HepG2 (cell line): ENCODE data around the gene RTN4RL2. TPM values are rescaled to one million over a fixed set of nuclear protein-coding genes. Genes with fewer than 3 reads are reported as not detected.
A peak's percentile ranks its signal among the peaks of the same experiment; 100 is the strongest.

ENCODE experiments used
- ATAC-seq: fragments of 200-7000 bp; cut with Tn5 transposase; 3 replicates; pipeline ENCODE4 v1.9.1; 2020; ENCODE audit warnings: mild to moderate bottlenecking, moderate library complexity
- BruUV-seq: library from RNA; stranded (reverse); fragments of 400-500 nt; replicated peaks from 2 replicates; lab custom pipeline; 2021; lab: Mats Ljungman, UMichigan
- CTCF ChIA-PET: fragments of 300-600 bp; formaldehyde crosslinking; extraction: SDS; loops from one replicate; lab custom pipeline; 2021; ENCODE audit warnings: low total read pairs, inconsistent platforms, low intra/inter-chr PET ratio; lab: Yijun Ruan, JAX
- POLR2A ChIA-PET: fragments of 350-600 bp; sonication (Branson Sonifier 250); formaldehyde crosslinking; loops from one replicate; lab custom pipeline; 2020; ENCODE audit warnings: antibody characterized with exemption, inconsistent platforms; lab: Yijun Ruan, JAX
- DNase-seq: peaks from one replicate; pipeline ENCODE4 v3.0.0-alpha.2; 2015; ENCODE audit warnings: low spot score
- FAIRE-seq: peaks from 3 replicates; lab custom pipeline; 2011; peaks lifted over from hg19 to GRCh38; lab: Jason Lieb, UNC
- H2AFZ ChIP-seq: one replicate; pipeline ENCODE4 v1.6.1; 2011; ENCODE audit warnings: low read length, inconsistent platforms
- H3K27ac ChIP-seq: fragments of 300-600 bp; 3 replicates; pipeline ENCODE4 v1.8.0; 2011; ENCODE audit warnings: mixed run types, mild to moderate bottlenecking, mixed read lengths, low read length, inconsistent platforms; ENCODE audit not compliant: insufficient read depth; ENCODE audit errors: extremely low read length
- H3K27me3 ChIP-seq, 2 experiments: fragments of 200-600 bp in 1 of 2; 2 replicates in 1 of 2; 3 replicates in 1 of 2; pipeline versions ENCODE4 v1.6.0 to v1.8.0; 2011; ENCODE audit warnings: low read length in 2 of 2, mild to moderate bottlenecking in 2 of 2, moderate library complexity in 2 of 2, inconsistent platforms in 1 of 2; ENCODE audit not compliant: insufficient read depth in 2 of 2, control insufficient read depth in 1 of 2
- H3K36me3 ChIP-seq, 2 experiments: fragments of 200-600 bp in 1 of 2; replicated peaks in 1 of 2; 2 replicates in 1 of 2; 3 replicates in 1 of 2; pipeline versions ENCODE4 v1.5.1 to v1.8.0; 2011; ENCODE audit warnings: low read length in 2 of 2, inconsistent platforms in 1 of 2; ENCODE audit not compliant: insufficient read depth in 2 of 2, control insufficient read depth in 1 of 2
- H3K4me1 ChIP-seq: 2 replicates; pipeline ENCODE4 v1.5.1; 2012; ENCODE audit warnings: low read length, inconsistent platforms; ENCODE audit not compliant: insufficient read depth
- H3K4me2 ChIP-seq: 2 replicates; pipeline ENCODE4 v1.6.0; 2011; ENCODE audit warnings: low read depth, low read length, inconsistent platforms
- H3K4me3 ChIP-seq, 3 experiments: fragments of 200-600 bp in 1 of 3; sonication (generic), shearing (Covaris generic) in 1 of 3; replicated peaks in 1 of 3; 2 replicates each; pipeline ENCODE4 v1.5.1; 2011 to 2016; ENCODE audit warnings: low read length in 3 of 3, inconsistent platforms in 2 of 3, low read depth in 2 of 3, mild to moderate bottlenecking in 2 of 3, control low read depth in 1 of 3, mixed read lengths in 1 of 3; ENCODE audit not compliant: insufficient read depth in 1 of 3
- H3K79me2 ChIP-seq: one replicate; pipeline ENCODE4 v1.6.1; 2011; ENCODE audit warnings: low read length, inconsistent platforms; ENCODE audit not compliant: insufficient read depth
- H3K9ac ChIP-seq: 2 replicates; pipeline ENCODE4 v1.6.0; 2011; ENCODE audit warnings: mild to moderate bottlenecking, low read depth, low read length, inconsistent platforms; ENCODE audit not compliant: insufficient read depth
- H3K9me3 ChIP-seq: 2 replicates; pipeline ENCODE4 v1.5.1; 2012; ENCODE audit warnings: mild to moderate bottlenecking, low read length
- H4K20me1 ChIP-seq: 2 replicates; pipeline ENCODE4 v1.6.0; 2011; ENCODE audit warnings: inconsistent platforms, mild to moderate bottlenecking, low read length, moderate library complexity; ENCODE audit not compliant: insufficient read depth
- AGO2 ChIP-seq: fragments of 200-400 bp; formaldehyde crosslinking; optimal IDR thresholded peaks from 2 replicates; pipeline ENCODE3; 2017; ENCODE audit warnings: mild to moderate bottlenecking, low read depth, low read length, moderate library complexity
- BATF2 ChIP-seq: sonication (generic); formaldehyde crosslinking; IDR thresholded peaks from 2 replicates; pipeline ENCODE4 v1.8.0; 2022; ENCODE audit warnings: mild to moderate bottlenecking, missing genetic modification reagents, moderate library complexity
- FIP1L1 ChIP-seq: fragments of 200-400 bp; formaldehyde crosslinking; IDR thresholded peaks from 2 replicates; pipeline ENCODE4 v1.6.1; 2018; ENCODE audit warnings: low read depth, mild to moderate bottlenecking, low read length, moderate library complexity, borderline replicate concordance; ENCODE audit not compliant: insufficient read depth
- GLI4 ChIP-seq: sonication (generic); formaldehyde crosslinking; IDR thresholded peaks from 2 replicates; pipeline ENCODE4 v1.5.1; 2020; ENCODE audit warnings: missing genetic modification reagents, mild to moderate bottlenecking, moderate library complexity, borderline replicate concordance
- HES4 ChIP-seq: sonication (generic); formaldehyde crosslinking; IDR thresholded peaks from 2 replicates; pipeline ENCODE4 v1.9.0; 2021; ENCODE audit warnings: mild to moderate bottlenecking, missing genetic modification reagents, borderline replicate concordance
- HOXD1 ChIP-seq: sonication (generic); formaldehyde crosslinking; IDR thresholded peaks from 2 replicates; pipeline ENCODE4 v1.5.0; 2020; ENCODE audit warnings: missing genetic modification reagents
- KAT8 ChIP-seq: IDR thresholded peaks from 2 replicates; pipeline ENCODE4 v1.6.1; 2016; ENCODE audit warnings: missing genetic modification reagents, missing compliant biosample characterization
- NFE2 ChIP-seq: sonication (generic); formaldehyde crosslinking; IDR thresholded peaks from 2 replicates; pipeline ENCODE4 v1.4.0; 2020; ENCODE audit warnings: missing genetic modification reagents
- POLR2A ChIP-seq, 2 experiments: IDR thresholded peaks; 2 replicates each; pipeline ENCODE4 v1.6.1; 2011; ENCODE audit warnings: low read depth in 2 of 2, low read length in 2 of 2, mild to moderate bottlenecking in 1 of 2, moderate library complexity in 1 of 2; ENCODE audit not compliant: insufficient read depth in 1 of 2
- RBFOX2 ChIP-seq: fragments of 200-400 bp; formaldehyde crosslinking; IDR thresholded peaks from 2 replicates; pipeline ENCODE4 v1.6.1; 2017; ENCODE audit warnings: low read depth, mild to moderate bottlenecking, low read length
- RNF2 ChIP-seq: fragments of 450-650 bp; conservative IDR thresholded peaks from 2 replicates; pipeline ENCODE4 v1.6.1; 2016; ENCODE audit warnings: low read depth
- ZBTB7A ChIP-seq: sonication (generic); formaldehyde crosslinking; IDR thresholded peaks from 2 replicates; pipeline ENCODE4 v1.8.0; 2022; ENCODE audit warnings: mild to moderate bottlenecking, missing genetic modification reagents
- ZNF253 ChIP-seq: sonication (generic); formaldehyde crosslinking; IDR thresholded peaks from 2 replicates; pipeline ENCODE4 v1.8.0; 2022; ENCODE audit warnings: mild to moderate bottlenecking, missing genetic modification reagents, borderline replicate concordance
- ZNF256 ChIP-seq: sonication (generic); formaldehyde crosslinking; conservative IDR thresholded peaks from 2 replicates; pipeline ENCODE4 v1.4.0; 2020; ENCODE audit warnings: missing genetic modification reagents
- ZNF3 ChIP-seq: IDR thresholded peaks from 2 replicates; pipeline ENCODE4 v1.7.0; 2017; ENCODE audit warnings: inconsistent platforms
- ZNF549 ChIP-seq: sonication (generic); formaldehyde crosslinking; IDR thresholded peaks from 2 replicates; pipeline ENCODE4 v1.5.0; 2020; ENCODE audit warnings: missing genetic modification reagents
- ZNF816 ChIP-seq: sonication (generic); formaldehyde crosslinking; IDR thresholded peaks from 2 replicates; pipeline ENCODE4 v1.8.0; 2022; ENCODE audit warnings: missing genetic modification reagents, mild to moderate bottlenecking, borderline replicate concordance
- WGBS: methylation state at CpG from one replicate; pipeline ENCODE4 v1.1.6; 2017; ENCODE audit warnings: low lambda C conversion rate; 5-methylcytosine and 5-hydroxymethylcytosine counted together
- in situ Hi-C: cut with HindIII; loops from 2 replicates; pipeline ENCODE4 v1.10.0; 2017; ENCODE audit warnings: low pct_unique_long_range_greater_than_20kb; ENCODE audit not compliant: extremely low pct_ligation_motif_present
- intact Hi-C: fragments of 100-400 bp; cut with micrococcal nuclease; formaldehyde crosslinking; loops from one replicate; pipeline ENCODE4 v1.10.0; 2022; ENCODE audit not compliant: unreplicated experiment
- polyA plus RNA-seq, 8 experiments: library from polyadenylated mRNA; depleted of rRNA in 3 of 8; stranded (reverse) in 7 of 8; unstranded in 1 of 8; fragments of >200 nt; fragmentation: Illumina TruSeq in 4 of 8; extraction: Trizol in 4 of 8; gene quantifications; 2 replicates each; pipeline versions ENCODE4 v1.2.1 to v1.2.3, GENCODE V29; 2011 to 2016; ENCODE audit warnings: low read depth in 4 of 8, missing spikeins in 1 of 8, mixed read lengths in 1 of 8; ENCODE audit not compliant: insufficient read depth in 1 of 8
- total RNA-seq, 5 experiments: library from RNA; depleted of rRNA; stranded (reverse); fragments of >200 nt; fragmentation: Illumina TruSeq; extraction: Trizol; gene quantifications; 2 replicates each; pipeline ENCODE4 v1.2.3, GENCODE V29; 2016; ENCODE audit warnings: low read depth in 1 of 5
- TF ChIP-seq, protein P1 (sequence below): sonication (generic); formaldehyde crosslinking; IDR thresholded peaks from 2 replicates; pipeline ENCODE4 v1.8.0; 2022; ENCODE audit warnings: mild to moderate bottlenecking, missing genetic modification reagents, moderate library complexity

RTN4RL2 gene
- total and polyA plus RNA-seq, 2 of the 13 experiments (the other 11 are each of a cell fraction or from before 2014, with no cell fraction given): 1.3 to 4.3 TPM

GRCh38 chr11:57500515-57500914 lies 40.2 kb downstream of the RTN4RL2 start:
- in situ Hi-C loops: no loop called here
- no peak overlapping the region for H3K9ac ChIP-seq
- FAIRE-seq (no peak), ATAC-seq (no peak), DNase-seq (no peak)
- peaks cover 13% of the 10 kb centered on the region for H4K20me1 ChIP-seq
- H3K36me3 ChIP-seq: peaks cover 13 to 56% of the 10 kb centered on the region in 2 experiments
- intact Hi-C loops: no loop called here
- 91% methylated on average over 6 of the region's 8 CpGs for WGBS
- H3K4me3 ChIP-seq: no peak overlapping the region
- ChIA-PET CTCF (no interaction called here), POLR2A (interaction anchor here (9.7 kb wide), 1 partner anchor 15 kb away, joined by 111 read pairs; the partner anchor contains the start of gene SLC43A1)
- H3K4me1 ChIP-seq: peaks cover 100% of the 10 kb centered on the region
- no peak overlapping the region for H3K4me2 ChIP-seq
- peak overlapping the region; percentile 66 for H3K27ac ChIP-seq
- TF ChIP-seq ZNF3 (no peak), ZBTB7A (CRISPR knock-in tag) (0 out of 2 replicates have a peak, but pooled peaks have one; percentile 30)
- TSS peak; percentile 9 for BruUV-seq
- peaks cover 43% of the 10 kb centered on the region for H3K79me2 ChIP-seq
- H3K27me3 ChIP-seq: no peaks in the 10 kb centered on the region
- H3K9me3 ChIP-seq: no peaks in the 10 kb centered on the region
- H2AFZ ChIP-seq: no peak overlapping the region

DNA sequence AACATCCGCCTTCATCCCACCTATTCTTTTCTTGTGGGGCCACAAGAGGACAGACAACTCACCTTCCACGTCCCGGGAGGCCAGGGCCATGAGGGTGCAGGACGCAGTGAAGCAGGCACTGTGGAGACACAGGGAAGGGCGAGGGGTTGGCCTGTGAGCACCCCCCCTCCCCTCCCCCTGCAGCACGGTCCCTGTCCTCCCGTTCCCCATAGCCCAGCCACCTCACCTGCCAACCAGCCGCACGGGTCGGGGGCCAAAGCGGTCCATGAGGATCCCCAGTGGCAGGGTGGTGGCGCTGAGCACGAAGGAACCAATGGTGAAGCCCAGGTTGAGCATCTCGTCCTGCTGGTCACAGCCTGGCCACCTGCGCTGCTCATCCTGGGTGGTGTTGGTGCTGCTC lies 40.6 kb downstream of the RTN4RL2 start:
- no peak for FAIRE-seq
- peaks cover 44% of the 10 kb centered on the region for H3K79me2 ChIP-seq
- H3K27me3 ChIP-seq: no peaks in the 10 kb centered on the region
- H3K4me3 ChIP-seq: no peak overlapping the region
- ATAC-seq: no peak
- WGBS: 97% methylated on average over 6 of the region's 15 CpGs
- H4K20me1 ChIP-seq: peaks cover 13% of the 10 kb centered on the region
- intact Hi-C loops (no loop called here), in situ Hi-C loops (no loop called here)
- DNase-seq: no peak
- no peak overlapping the region for H3K4me2 ChIP-seq
- no peak overlapping the region for H2AFZ ChIP-seq
- no peak overlapping the region for H3K9ac ChIP-seq
- no peak overlapping the region for H3K27ac ChIP-seq
- BruUV-seq: no TSS peak
- H3K36me3 ChIP-seq: peaks cover 13 to 56% of the 10 kb centered on the region in 2 experiments
- no peaks in the 10 kb centered on the region for H3K9me3 ChIP-seq
- ChIA-PET CTCF (no interaction called here), POLR2A (interaction anchor here (1.3 to 9.7 kb wide), 2 partner anchors 14 to 24 kb away, joined by 3 to 111 read pairs; partner anchors contain the start of gene SLC43A1)
- peaks cover 100% of the 10 kb centered on the region for H3K4me1 ChIP-seq
- TF ChIP-seq ZNF253 (CRISPR knock-in tag) (no peak), GLI4 (no peak), KAT8 (CRISPR knock-in tag) (no peak), ZNF816 (CRISPR knock-in tag) (no peak), POLR2A (IDR thresholded peaks at IDR 0.05; ENCODE audit: insufficient read depth in 1 of 2, low read depth in 2 of 2, low read length in 2 of 2) (no peak), AGO2 (peak; percentile 31), NFE2 (CRISPR knock-in tag) (no peak), FIP1L1 (no peak), RBFOX2 (peak; percentile 54; the same call in 1 of the 2 replicates), BATF2 (CRISPR knock-in tag) (no peak), ZNF549 (CRISPR knock-in tag) (no peak), RNF2 (no peak), HOXD1 (CRISPR knock-in tag) (no peak), HES4 (CRISPR knock-in tag) (no peak), ZNF256 (CRISPR knock-in tag) (no peak)
- TF ChIP-seq, protein P1, sequence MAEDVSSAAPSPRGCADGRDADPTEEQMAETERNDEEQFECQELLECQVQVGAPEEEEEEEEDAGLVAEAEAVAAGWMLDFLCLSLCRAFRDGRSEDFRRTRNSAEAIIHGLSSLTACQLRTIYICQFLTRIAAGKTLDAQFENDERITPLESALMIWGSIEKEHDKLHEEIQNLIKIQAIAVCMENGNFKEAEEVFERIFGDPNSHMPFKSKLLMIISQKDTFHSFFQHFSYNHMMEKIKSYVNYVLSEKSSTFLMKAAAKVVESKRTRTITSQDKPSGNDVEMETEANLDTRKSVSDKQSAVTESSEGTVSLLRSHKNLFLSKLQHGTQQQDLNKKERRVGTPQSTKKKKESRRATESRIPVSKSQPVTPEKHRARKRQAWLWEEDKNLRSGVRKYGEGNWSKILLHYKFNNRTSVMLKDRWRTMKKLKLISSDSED (CRISPR knock-in tag): no peak
